NCI-H2227 treated with DMSO at 0.1 percent for 48 hours (cell line): ENCODE measurements around the gene PREX1.

ENCODE experiments used
- DNase-seq: peaks from one replicate; lab custom pipeline; 2025; lab: John Stamatoyannopoulos, UW

Gene PREX1

GRCh38 chr20:48681873-48682426 is 145.8 kb downstream of the PREX1 start:
- no peak for DNase-seq

GRCh38 chr20:48681201-48681872 is 146.5 kb downstream of the PREX1 start:
- DNase-seq = no peak

- no peak for DNase-seq
Observed at GRCh38 chr20:48680650-48681049, 147.1 kb downstream of the PREX1 start.

- DNase-seq = no peak
Observed at GRCh38 chr20:48679599-48679998, 148.2 kb downstream of the PREX1 start.

GRCh38 chr20:48679011-48679410 is 148.8 kb downstream of the PREX1 start:
- no peak for DNase-seq

- no peak for DNase-seq
Observed at GRCh38 chr20:48678421-48678820, 149.4 kb downstream of the PREX1 start.

- no peak for DNase-seq
Observed at GRCh38 chr20:48676795-48677460, 150.9 kb downstream of the PREX1 start.

GRCh38 chr20:48676125-48676524 is 151.7 kb downstream of the PREX1 start:
- no peak for DNase-seq

GRCh38 chr20:48674461-48674860 is 153.3 kb downstream of the PREX1 start:
- DNase-seq = no peak

GRCh38 chr20:48673507-48673906 is 154.3 kb downstream of the PREX1 start:
- DNase-seq = no peak

GRCh38 chr20:48672324-48672723 is 155.5 kb downstream of the PREX1 start:
- no peak for DNase-seq

- no peak for DNase-seq
Observed at GRCh38 chr20:48671141-48671540, 156.7 kb downstream of the PREX1 start.

- no peak for DNase-seq
Observed at GRCh38 chr20:48669946-48670605, 157.7 kb downstream of the PREX1 start.

GRCh38 chr20:48668451-48668946 is 159.3 kb downstream of the PREX1 start:
- no peak for DNase-seq

GRCh38 chr20:48667889-48668413 is 159.8 kb downstream of the PREX1 start:
- DNase-seq = no peak

- DNase-seq = no peak
Observed at GRCh38 chr20:48667481-48667880, 160.3 kb downstream of the PREX1 start.

GRCh38 chr20:48665785-48666184 is 162.0 kb downstream of the PREX1 start:
- no peak for DNase-seq

- no peak for DNase-seq
Observed at GRCh38 chr20:48662711-48663110, 165.1 kb downstream of the PREX1 start.

- no peak for DNase-seq
Observed at GRCh38 chr20:48661575-48662455, 166.0 kb downstream of the PREX1 start.

GRCh38 chr20:48660788-48661187 is 167.0 kb downstream of the PREX1 start:
- no peak for DNase-seq

GRCh38 chr20:48659858-48660257 is 167.9 kb downstream of the PREX1 start:
- no peak for DNase-seq

GRCh38 chr20:48658505-48658904 is 169.3 kb downstream of the PREX1 start:
- DNase-seq = no peak
